HFFc6 (cell line): ENCODE measurements around the gene NPTX1. TPM values are rescaled to one million over a fixed set of nuclear protein-coding genes. Genes with fewer than 3 reads are reported as not detected.

Source experiments
- DNase-seq: peaks from one replicate; pipeline ENCODE4 v3.0.0-alpha.2; 2018
- H3K27ac Mint-ChIP-seq: 2 replicates; pipeline ENCODE4 v1.8.0; 2020; ENCODE audit warnings: mild to moderate bottlenecking, mixed read lengths
- H3K27me3 Mint-ChIP-seq: 2 replicates; pipeline ENCODE4 v1.8.0; 2021; ENCODE audit warnings: mild to moderate bottlenecking, moderate library complexity, mixed read lengths; ENCODE audit not compliant: insufficient read depth
- H3K36me3 Mint-ChIP-seq: 2 replicates; pipeline ENCODE4 v1.8.0; 2021; ENCODE audit warnings: low read depth, mixed read lengths
- H3K4me1 Mint-ChIP-seq: 2 replicates; pipeline ENCODE4 v1.8.0; 2020; ENCODE audit warnings: low read depth, mixed read lengths
- H3K4me3 Mint-ChIP-seq: 2 replicates; pipeline ENCODE4 v1.8.0; 2020; ENCODE audit warnings: mild to moderate bottlenecking, moderate library complexity, mixed read lengths
- H3K9me3 Mint-ChIP-seq: 2 replicates; pipeline ENCODE4 v1.8.0; 2020; ENCODE audit warnings: mild to moderate bottlenecking, mixed read lengths
- total RNA-seq, 6 experiments: library from RNA; stranded (reverse); fragmentation: NEBNext Ultra II Directional; extraction: Animal tissue kit (Norgen Biotek cat#: 25700); gene quantifications; 2 replicates in 1 of 6; 3 replicates in 5 of 6; pipeline ENCODE4 v1.2.3, GENCODE V29; 2021
- TF ChIP-seq, protein P1 (sequence below): fragments of 200-600 bp; sonication (generic); IDR thresholded peaks from 2 replicates; pipeline ENCODE4 v1.5.0; 2021; ENCODE audit warnings: antibody characterized with exemption, mild to moderate bottlenecking

NPTX1 gene
- total RNA-seq, 6 experiments from 2014 or later, result 0.26 to 2.9 (median 2.6) TPM

DNA sequence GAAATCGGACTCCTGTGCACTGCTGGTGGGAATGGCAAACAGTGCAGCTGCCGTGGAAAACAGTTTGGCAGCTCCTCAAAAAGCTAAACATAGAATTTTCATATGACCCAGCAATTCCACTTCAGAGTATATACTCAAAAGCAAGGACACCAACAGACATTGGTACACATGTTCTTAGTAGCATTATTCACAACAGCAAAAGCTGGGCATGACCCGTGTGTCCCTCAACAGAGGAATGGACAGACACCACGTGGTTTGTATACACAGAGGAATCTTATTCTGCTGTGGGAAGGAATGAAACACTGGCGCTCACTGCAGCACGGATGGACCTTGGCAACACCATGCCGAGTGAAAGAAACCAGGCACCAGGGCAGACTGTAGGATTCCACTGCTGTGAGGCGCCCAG, 16.0 kb downstream of the NPTX1 start:
- H3K36me3 Mint-ChIP-seq, result no peaks in the 10 kb centered on the region
- peaks cover 38% of the 10 kb centered on the region for H3K27me3 Mint-ChIP-seq
- TF ChIP-seq, protein P1, sequence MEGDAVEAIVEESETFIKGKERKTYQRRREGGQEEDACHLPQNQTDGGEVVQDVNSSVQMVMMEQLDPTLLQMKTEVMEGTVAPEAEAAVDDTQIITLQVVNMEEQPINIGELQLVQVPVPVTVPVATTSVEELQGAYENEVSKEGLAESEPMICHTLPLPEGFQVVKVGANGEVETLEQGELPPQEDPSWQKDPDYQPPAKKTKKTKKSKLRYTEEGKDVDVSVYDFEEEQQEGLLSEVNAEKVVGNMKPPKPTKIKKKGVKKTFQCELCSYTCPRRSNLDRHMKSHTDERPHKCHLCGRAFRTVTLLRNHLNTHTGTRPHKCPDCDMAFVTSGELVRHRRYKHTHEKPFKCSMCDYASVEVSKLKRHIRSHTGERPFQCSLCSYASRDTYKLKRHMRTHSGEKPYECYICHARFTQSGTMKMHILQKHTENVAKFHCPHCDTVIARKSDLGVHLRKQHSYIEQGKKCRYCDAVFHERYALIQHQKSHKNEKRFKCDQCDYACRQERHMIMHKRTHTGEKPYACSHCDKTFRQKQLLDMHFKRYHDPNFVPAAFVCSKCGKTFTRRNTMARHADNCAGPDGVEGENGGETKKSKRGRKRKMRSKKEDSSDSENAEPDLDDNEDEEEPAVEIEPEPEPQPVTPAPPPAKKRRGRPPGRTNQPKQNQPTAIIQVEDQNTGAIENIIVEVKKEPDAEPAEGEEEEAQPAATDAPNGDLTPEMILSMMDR, result no peak
- no peak for DNase-seq
- H3K27ac Mint-ChIP-seq, result no peak overlapping the region
- H3K4me1 Mint-ChIP-seq, result peaks cover 13% of the 10 kb centered on the region
- H3K4me3 Mint-ChIP-seq, result no peak overlapping the region
- H3K9me3 Mint-ChIP-seq, result no peaks in the 10 kb centered on the region

DNA sequence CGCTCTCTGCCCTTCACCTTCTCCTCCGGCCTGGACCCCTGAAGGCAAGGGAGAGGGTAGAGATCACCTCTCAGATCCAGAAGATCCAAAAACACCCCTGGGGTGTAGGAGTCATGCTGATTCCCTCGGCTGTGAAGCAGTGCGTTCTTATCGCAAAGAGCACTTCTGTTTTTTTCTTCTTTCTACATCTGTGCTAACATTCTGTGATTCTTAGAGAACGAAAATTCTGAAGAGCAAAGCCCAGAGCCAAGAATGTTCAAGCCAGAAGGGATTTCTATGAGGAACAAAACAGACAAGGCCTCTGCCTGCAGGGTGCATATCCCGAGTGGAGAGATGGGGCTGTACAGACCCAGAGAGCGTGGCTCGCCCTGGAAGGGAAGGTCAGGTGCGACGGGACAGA, 17.2 kb downstream of the NPTX1 start:
- no peak for DNase-seq
- Mint-ChIP-seq H3K27me3 (peaks cover 28% of the 10 kb centered on the region), H3K4me3 (no peak overlapping the region), H3K4me1 (peaks cover 19% of the 10 kb centered on the region), H3K9me3 (no peaks in the 10 kb centered on the region), H3K27ac (no peak overlapping the region), H3K36me3 (no peaks in the 10 kb centered on the region)
- TF ChIP-seq, protein P1, result no peak

DNA sequence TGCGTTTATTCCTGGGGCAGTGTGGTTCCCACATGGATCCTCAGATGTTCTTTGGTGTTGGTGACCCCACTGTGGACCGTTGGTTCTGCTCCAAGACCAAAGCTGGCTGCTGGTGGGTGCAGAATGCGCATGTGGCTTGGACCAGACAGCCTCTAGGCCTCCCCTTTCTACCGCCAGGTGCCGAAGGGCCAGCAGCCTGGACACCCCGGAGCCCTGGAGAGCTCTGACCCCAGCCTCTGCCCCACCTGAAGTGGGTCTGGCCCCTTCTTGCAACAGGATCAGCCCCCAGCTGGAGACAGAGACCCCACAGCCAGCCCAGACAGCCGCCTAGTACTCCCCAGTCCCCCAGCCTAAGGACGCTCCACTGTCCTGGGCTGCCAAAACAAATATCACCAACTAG, 18.4 kb downstream of the NPTX1 start:
- no peak overlapping the region for H3K27ac Mint-ChIP-seq
- H3K4me3 Mint-ChIP-seq, result no peak overlapping the region
- TF ChIP-seq, protein P1, result no peak
- H3K9me3 Mint-ChIP-seq, result no peaks in the 10 kb centered on the region
- no peak for DNase-seq
- peaks cover 28% of the 10 kb centered on the region for H3K27me3 Mint-ChIP-seq
- peaks cover 31% of the 10 kb centered on the region for H3K4me1 Mint-ChIP-seq
- H3K36me3 Mint-ChIP-seq, result no peaks in the 10 kb centered on the region; the same call in 1 of the 2 replicates

DNA sequence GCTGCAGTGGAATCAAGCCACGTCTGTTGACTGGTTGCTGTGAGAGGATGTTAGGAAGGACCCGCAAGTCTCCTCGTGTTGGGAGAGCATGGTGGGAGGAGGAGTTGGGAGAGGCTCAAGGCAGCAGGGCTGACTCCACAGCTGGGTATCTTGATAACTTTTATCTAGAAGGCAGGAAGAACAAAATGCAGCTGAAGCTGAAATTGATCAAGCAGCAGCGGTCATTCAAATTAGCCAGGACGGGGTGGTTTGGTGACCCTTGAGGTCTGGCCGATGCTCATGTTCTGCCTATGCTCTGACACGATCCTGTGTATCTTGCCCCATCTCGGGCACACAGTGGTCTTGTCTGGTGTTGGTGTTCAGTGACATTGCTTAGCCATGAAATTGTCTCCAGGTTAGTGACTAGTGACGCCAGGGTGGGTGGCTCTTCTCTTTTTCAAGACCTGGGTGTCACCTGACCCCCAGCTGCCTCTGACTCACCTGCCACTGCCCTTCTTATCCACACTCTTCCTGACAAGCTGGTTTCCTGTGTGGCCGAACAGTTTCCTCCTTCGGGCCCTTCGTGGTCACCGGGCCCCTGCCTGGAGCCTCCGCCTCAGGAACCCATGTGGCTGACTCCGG, 19.1 kb downstream of the NPTX1 start:
- H3K27ac Mint-ChIP-seq, result no peak overlapping the region
- no peaks in the 10 kb centered on the region; the same call in 1 of the 2 replicates for H3K36me3 Mint-ChIP-seq

DNA sequence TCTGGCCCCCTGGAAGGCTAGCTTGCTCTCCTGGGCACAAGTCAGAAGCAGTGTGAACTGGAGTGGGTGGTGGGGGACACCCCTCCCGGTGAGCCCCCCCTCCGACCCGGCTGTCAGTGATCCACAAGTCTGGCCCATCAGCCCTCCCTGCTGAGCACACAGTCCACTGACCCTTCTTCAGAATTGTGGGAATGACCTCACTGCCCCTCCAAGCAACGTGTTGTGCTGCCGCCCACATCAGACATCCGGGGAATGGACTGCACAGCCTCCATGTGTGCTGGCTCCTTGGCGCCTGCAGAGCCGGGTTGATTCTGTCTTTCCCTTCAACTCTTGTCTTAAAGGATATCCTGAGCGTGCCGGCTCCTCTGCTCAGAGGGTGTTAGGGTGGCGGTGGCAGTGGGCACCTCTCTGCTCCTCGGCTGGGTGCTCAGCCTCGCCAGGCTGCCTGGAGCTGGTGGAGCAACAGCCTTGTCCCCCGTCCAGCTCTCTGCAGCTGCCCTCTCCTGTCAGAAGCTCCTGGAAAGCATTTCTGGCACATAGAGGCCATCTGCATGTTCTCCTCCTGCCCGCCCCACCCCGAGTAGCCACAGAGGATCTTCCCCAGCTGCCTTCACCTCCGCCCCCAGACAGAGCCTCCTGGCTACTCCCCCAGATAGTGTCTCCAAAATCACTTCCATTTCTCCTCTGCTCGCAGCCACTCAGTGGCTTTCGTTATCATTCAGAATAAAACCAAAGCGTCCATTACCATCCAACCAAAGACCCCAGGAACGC, 19.8 kb downstream of the NPTX1 start:
- Mint-ChIP-seq H3K27me3 (peaks cover 22% of the 10 kb centered on the region), H3K4me1 (peaks cover 31% of the 10 kb centered on the region), H3K36me3 (no peaks in the 10 kb centered on the region; the same call in 1 of the 2 replicates), H3K4me3 (no peak overlapping the region), H3K9me3 (no peaks in the 10 kb centered on the region), H3K27ac (no peak overlapping the region)
- TF ChIP-seq, protein P1, result no peak
- DNase-seq, result no peak

More for the DNA sequence above, 19.1 kb downstream of the NPTX1 start:
- H3K27me3 Mint-ChIP-seq, result peaks cover 23% of the 10 kb centered on the region
- TF ChIP-seq, protein P1, result no peak
- DNase-seq, result no peak
- H3K4me1 Mint-ChIP-seq, result peaks cover 31% of the 10 kb centered on the region
- no peaks in the 10 kb centered on the region for H3K9me3 Mint-ChIP-seq
- H3K4me3 Mint-ChIP-seq, result no peak overlapping the region
